Lung (tissue), 12 donors: ENCODE data around the gene PPEF2. TPM values are rescaled to one million over a fixed set of nuclear protein-coding genes. Genes with fewer than 3 reads are reported as not detected.
A peak's percentile ranks its signal among the peaks of the same experiment; 100 is the strongest.
"Not testable (repeated sequence)": the region's sequence is repeated elsewhere in the genome, so short reads cannot be mapped to it uniquely, and the experiment has no call there.

Source experiments
- ATAC-seq: fragments of 200-7000 bp; cut with Tn5 transposase; one replicate; pipeline ENCODE4 v1.9.1; 2020; ENCODE audit warnings: moderate number of reproducible peaks; ENCODE audit not compliant: insufficient read depth, low FRiP score
- DNase-seq, 3 donors: peaks; one replicate each; pipeline ENCODE4 v3.0.0-alpha.2; 2013 to 2017
- H3K27ac ChIP-seq, 2 donors: one replicate each; pipeline ENCODE4 v1.5.1; 2013; ENCODE audit warnings: mild to moderate bottlenecking in 2 of 2, moderate library complexity in 2 of 2, control low read depth in 1 of 2, inconsistent platforms in 1 of 2, low read depth in 1 of 2, low read length in 1 of 2
- H3K27me3 ChIP-seq, 3 donors: one replicate each; pipeline ENCODE4 v1.5.1; 2013; ENCODE audit warnings: low read length in 2 of 3; ENCODE audit not compliant: control insufficient read depth in 3 of 3, insufficient read depth in 3 of 3
- H3K36me3 ChIP-seq, 4 donors: one replicate each; pipeline ENCODE4 v1.5.1; 2013; ENCODE audit warnings: low read length in 4 of 4, mild to moderate bottlenecking in 1 of 4, moderate library complexity in 1 of 4; ENCODE audit not compliant: control insufficient read depth in 4 of 4, insufficient read depth in 4 of 4
- H3K4me1 ChIP-seq, 5 donors: one replicate each; pipeline ENCODE4 v1.5.1; 2013; ENCODE audit warnings: low read length in 5 of 5, mild to moderate bottlenecking in 2 of 5, moderate library complexity in 1 of 5; ENCODE audit not compliant: control insufficient read depth in 5 of 5, insufficient read depth in 5 of 5
- H3K4me3 ChIP-seq: one replicate; pipeline ENCODE4 v1.5.1; 2013; ENCODE audit warnings: mild to moderate bottlenecking, control low read depth, moderate library complexity
- H3K9ac ChIP-seq, 2 donors: one replicate each; pipeline ENCODE4 v1.5.1; 2013; ENCODE audit warnings: low read length in 2 of 2, control low read depth in 1 of 2; ENCODE audit not compliant: insufficient read depth in 1 of 2
- H3K9me3 ChIP-seq, 4 donors: one replicate each; pipeline ENCODE4 v1.5.1; 2013; ENCODE audit warnings: low read length in 3 of 4, mild to moderate bottlenecking in 1 of 4, moderate library complexity in 1 of 4; ENCODE audit not compliant: control insufficient read depth in 4 of 4, insufficient read depth in 3 of 4
- WGBS, 2 donors: extraction: QIAGEN DNeasy Blood & Tissue Kit; methylation state at CpG; one replicate each; pipeline ENCODE4 v1.1.7; 2013; 5-methylcytosine and 5-hydroxymethylcytosine counted together
- polyA plus RNA-seq, 2 donors: library from polyadenylated mRNA; stranded (reverse); fragments of 200-250 nt; gene quantifications; one replicate each; pipeline ENCODE4 v1.2.1, GENCODE V29; 2013
- total RNA-seq, 2 donors: library from RNA; depleted of rRNA in 1 of 2; stranded (reverse); fragments of >200 nt in 1 of 2; gene quantifications; one replicate each; pipeline ENCODE4 v1.2.1, GENCODE V29; 2014 to 2021
- TF ChIP-seq, protein P1 (sequence below): IDR thresholded peaks from 2 replicates; pipeline ENCODE4 v1.5.1; 2012; ENCODE audit warnings: mild to moderate bottlenecking; ENCODE audit errors: control extremely low read depth, extremely low read depth
- donor health status: control.
- donor health status: control.
- donor health status: Bipolar disorder and iron deficiency.
- donor health status: healthy.
- donor health status: DM: yes; HTN: yes; CAD: no.

The PPEF2 gene
- total and polyA plus RNA-seq, 4 donors: 0.01 TPM; not detected in 3

DNA sequence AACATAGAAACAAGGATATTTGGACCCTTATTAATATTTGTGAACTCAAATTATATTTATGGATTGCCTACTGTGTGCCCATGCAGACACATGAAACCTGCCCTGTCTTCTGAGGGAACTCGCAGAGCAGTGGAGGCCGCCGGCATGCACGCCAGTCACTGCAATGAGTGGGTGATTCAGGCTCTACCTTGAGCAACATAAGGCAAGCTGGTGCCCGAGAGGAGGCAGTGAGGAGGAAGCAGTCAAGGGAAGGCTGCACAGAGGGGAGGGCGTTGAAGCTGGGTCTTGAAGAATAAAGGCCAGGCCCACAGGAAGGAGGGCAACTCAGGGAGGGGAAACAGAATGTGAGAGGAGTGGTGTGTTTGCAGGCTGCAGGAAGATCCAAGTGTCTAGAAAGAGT lies 52.8 kb downstream of the PPEF2 start:
- Histone ChIP-seq H3K27me3 (no peaks in the 10 kb centered on the region), H3K27ac (no peak overlapping the region), H3K4me1 (peaks cover 0 to 5% (median 0%) of the 10 kb centered on the region in 5 donors), H3K9me3 (no peaks in the 10 kb centered on the region), H3K36me3 (no peaks in the 10 kb centered on the region), H3K4me3 (no peak overlapping the region), H3K9ac (no peak overlapping the region)
- 37 to 63% methylated on average over 6 of the region's 6 CpGs for WGBS, 2 donors
- ATAC-seq (no peak), DNase-seq (no peak)
- TF ChIP-seq, protein P1, sequence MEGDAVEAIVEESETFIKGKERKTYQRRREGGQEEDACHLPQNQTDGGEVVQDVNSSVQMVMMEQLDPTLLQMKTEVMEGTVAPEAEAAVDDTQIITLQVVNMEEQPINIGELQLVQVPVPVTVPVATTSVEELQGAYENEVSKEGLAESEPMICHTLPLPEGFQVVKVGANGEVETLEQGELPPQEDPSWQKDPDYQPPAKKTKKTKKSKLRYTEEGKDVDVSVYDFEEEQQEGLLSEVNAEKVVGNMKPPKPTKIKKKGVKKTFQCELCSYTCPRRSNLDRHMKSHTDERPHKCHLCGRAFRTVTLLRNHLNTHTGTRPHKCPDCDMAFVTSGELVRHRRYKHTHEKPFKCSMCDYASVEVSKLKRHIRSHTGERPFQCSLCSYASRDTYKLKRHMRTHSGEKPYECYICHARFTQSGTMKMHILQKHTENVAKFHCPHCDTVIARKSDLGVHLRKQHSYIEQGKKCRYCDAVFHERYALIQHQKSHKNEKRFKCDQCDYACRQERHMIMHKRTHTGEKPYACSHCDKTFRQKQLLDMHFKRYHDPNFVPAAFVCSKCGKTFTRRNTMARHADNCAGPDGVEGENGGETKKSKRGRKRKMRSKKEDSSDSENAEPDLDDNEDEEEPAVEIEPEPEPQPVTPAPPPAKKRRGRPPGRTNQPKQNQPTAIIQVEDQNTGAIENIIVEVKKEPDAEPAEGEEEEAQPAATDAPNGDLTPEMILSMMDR: no peak

DNA sequence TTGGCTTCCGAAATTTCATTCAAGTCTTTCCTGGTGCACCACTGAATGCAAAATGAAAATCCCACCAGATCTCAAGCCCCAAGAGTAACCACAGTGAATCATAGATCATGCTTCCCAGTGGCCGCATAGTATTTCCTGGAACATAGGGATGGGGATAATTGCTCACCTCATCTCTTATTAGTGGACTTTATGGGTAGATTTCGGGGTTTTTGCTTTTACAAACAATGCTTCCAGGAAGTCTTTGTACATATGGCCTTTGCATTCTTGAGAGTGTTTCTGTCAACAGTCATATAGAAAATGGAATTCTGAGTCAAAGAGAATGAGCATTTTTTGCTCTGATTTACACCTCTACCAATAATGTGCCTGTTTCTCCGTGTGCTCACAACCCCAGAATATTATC lies 53.4 kb downstream of the PPEF2 start:
- H3K9ac ChIP-seq: no peak overlapping the region
- H3K4me3 ChIP-seq: no peak overlapping the region
- peaks cover 0 to 5% (median 0%) of the 10 kb centered on the region in 5 donors for H3K4me1 ChIP-seq
- no peak overlapping the region for H3K27ac ChIP-seq
- no peaks in the 10 kb centered on the region for H3K36me3 ChIP-seq
- ATAC-seq: no peak
- no peaks in the 10 kb centered on the region for H3K27me3 ChIP-seq
- DNase-seq: no peak
- 81 to 84% methylated on average over 4 of the region's 4 CpGs for WGBS, 2 donors
- TF ChIP-seq, protein P1: no peak
- no peaks in the 10 kb centered on the region for H3K9me3 ChIP-seq

DNA sequence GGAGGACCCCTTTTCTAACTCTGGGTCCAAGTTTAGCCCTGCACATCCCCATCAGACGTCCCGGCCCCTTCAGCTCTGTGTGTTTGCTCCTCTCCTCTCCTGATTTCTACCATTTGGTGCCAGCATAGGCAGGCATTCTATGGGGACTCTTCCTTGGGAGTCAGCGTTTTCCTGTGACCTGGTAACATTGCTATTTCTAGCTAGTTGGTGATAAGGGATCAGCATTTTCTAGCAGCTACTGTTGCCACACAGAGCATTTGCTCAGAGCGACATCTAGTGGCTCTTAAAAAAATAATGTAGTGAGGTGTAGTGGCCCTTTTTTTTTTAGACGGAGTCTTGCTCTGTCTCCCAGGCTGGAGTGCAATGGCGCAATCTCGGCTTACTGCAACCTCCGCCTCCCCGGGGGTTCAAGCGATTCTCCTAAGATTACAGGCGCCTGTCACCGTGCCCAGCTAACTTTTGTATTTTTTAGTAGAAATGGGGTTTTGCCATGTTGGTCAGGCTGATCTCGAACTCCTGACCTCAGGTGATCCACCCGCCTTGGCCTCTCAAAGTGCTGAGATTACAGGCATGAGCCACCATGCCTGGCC lies 54.0 kb downstream of the PPEF2 start:
- H3K9me3 ChIP-seq, H3K9ac ChIP-seq, H3K36me3 ChIP-seq, H3K27me3 ChIP-seq, H3K4me1 ChIP-seq, H3K27ac ChIP-seq, H3K4me3 ChIP-seq: not testable (repeated sequence)
- ATAC-seq (peak; percentile 80), DNase-seq (peak; percentile 32 to 90 (median 74))
- TF ChIP-seq, protein P1: peak; percentile 52
- WGBS, 2 donors: 24 to 26% methylated on average over 14 of the region's 14 CpGs

DNA sequence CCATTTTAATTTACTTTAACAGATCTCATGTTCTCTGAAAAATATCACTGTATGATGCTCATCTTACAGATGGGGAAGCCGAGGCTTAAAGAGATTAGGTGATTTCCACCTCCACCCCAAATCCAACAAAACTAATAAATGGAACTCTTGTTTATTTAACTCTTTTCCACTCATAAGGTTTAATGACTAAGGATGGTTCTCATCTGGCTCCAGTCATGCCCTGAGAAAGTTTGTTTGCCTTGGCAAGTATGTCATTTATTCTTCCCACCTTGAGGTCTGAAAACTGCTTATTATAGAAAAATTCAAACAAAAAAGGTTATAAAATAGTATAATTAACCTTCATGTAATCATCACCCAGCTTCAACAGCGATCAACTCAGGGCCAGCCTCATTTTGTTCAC lies 56.3 kb downstream of the PPEF2 start:
- Histone ChIP-seq H3K36me3 (no peaks in the 10 kb centered on the region), H3K4me1 (peaks cover 0 to 13% (median 0%) of the 10 kb centered on the region in 5 donors), H3K27ac (no peak overlapping the region), H3K4me3 (no peak overlapping the region), H3K27me3 (no peaks in the 10 kb centered on the region), H3K9me3 (no peaks in the 10 kb centered on the region), H3K9ac (no peak overlapping the region)
- TF ChIP-seq, protein P1: no peak
- DNase-seq (no peak), ATAC-seq (no peak)
- WGBS, 2 donors: 88 to 96% methylated on average over 2 of the region's 2 CpGs
